Measurements from ENCODE around the gene RASSF5.

DNA sequence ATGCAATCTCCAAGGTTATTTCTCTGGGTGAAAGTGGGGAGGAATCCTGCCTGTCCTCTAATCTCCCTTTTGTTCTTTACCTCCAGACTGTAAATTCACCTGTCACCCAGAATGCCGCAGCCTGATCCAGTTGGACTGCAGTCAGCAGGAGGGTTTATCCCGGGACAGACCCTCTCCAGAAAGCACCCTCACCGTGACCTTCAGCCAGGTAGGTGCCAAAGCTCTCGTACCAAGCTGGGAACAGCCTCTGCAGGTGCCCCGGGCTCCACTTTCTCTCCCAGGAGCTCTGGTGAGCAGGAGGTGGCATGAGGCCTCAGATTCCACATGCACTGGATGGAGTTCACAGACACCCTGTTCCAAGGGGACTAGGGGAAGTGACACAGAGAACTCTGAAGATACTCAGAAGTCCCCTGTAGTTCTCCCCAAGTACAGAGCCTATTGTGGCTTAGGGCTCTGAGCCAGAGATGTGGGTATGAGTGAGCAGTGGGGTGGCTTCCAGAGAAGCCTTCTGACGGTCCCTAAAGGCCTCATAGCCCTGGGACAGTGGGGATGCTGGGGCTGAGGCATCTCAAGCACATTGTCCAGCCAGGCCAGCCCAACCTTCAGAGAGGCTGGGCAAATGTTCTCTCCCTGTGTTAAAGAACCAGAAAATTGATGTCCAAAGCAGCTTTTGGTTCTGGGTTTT, 30.9 kb downstream of the RASSF5 start:
- TF ChIP-seq, protein P1, sequence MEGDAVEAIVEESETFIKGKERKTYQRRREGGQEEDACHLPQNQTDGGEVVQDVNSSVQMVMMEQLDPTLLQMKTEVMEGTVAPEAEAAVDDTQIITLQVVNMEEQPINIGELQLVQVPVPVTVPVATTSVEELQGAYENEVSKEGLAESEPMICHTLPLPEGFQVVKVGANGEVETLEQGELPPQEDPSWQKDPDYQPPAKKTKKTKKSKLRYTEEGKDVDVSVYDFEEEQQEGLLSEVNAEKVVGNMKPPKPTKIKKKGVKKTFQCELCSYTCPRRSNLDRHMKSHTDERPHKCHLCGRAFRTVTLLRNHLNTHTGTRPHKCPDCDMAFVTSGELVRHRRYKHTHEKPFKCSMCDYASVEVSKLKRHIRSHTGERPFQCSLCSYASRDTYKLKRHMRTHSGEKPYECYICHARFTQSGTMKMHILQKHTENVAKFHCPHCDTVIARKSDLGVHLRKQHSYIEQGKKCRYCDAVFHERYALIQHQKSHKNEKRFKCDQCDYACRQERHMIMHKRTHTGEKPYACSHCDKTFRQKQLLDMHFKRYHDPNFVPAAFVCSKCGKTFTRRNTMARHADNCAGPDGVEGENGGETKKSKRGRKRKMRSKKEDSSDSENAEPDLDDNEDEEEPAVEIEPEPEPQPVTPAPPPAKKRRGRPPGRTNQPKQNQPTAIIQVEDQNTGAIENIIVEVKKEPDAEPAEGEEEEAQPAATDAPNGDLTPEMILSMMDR (conservative IDR thresholded peaks at IDR 0.05; ENCODE audit: low read depth, low read length): no peak
- TF ChIP-seq EZH2 (IDR thresholded peaks at IDR 0.05; ENCODE audit: borderline replicate concordance, low read depth, low read length, poor library complexity, severe bottlenecking): no peak

Data from A673 (cell line).